Lower leg skin (tissue), 3 donors: Measurements from ENCODE around the gene CDS1.

ENCODE experiments used
- POLR2A ChIP-seq, 2 donors: fragments of 450-650 bp; IDR thresholded peaks; one replicate each; pipeline ENCODE4 v1.6.1; 2016 to 2017; ENCODE audit warnings: antibody characterized with exemption in 2 of 2, mild to moderate bottlenecking in 1 of 2, moderate library complexity in 1 of 2
- TF ChIP-seq, protein P1 (sequence below), 3 donors: fragments of 450-650 bp; IDR thresholded peaks; one replicate each; pipeline ENCODE4 v1.5.1; 2016; ENCODE audit warnings: antibody characterized with exemption in 3 of 3, mild to moderate bottlenecking in 3 of 3, moderate library complexity in 2 of 3

DNA sequence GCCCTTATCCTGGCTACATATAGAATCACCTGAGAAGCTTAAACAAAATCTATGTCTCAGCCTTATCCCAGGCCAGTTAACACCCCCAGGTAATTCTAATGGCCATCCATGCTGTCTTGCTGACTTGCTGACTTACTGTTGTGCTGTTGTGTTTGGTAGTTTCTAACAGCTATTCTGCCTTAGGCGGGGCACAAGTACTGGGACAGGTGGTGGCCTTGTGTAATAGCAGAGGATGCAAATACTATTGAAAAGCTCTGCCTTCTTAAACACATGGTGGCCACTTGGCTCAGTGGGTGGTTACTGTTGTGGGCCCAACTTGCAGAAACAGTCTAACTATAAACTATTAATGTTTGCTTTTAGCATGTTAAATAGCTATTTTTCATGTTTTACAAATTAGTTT is 56.2 kb downstream of the CDS1 start:
- TF ChIP-seq, protein P1, sequence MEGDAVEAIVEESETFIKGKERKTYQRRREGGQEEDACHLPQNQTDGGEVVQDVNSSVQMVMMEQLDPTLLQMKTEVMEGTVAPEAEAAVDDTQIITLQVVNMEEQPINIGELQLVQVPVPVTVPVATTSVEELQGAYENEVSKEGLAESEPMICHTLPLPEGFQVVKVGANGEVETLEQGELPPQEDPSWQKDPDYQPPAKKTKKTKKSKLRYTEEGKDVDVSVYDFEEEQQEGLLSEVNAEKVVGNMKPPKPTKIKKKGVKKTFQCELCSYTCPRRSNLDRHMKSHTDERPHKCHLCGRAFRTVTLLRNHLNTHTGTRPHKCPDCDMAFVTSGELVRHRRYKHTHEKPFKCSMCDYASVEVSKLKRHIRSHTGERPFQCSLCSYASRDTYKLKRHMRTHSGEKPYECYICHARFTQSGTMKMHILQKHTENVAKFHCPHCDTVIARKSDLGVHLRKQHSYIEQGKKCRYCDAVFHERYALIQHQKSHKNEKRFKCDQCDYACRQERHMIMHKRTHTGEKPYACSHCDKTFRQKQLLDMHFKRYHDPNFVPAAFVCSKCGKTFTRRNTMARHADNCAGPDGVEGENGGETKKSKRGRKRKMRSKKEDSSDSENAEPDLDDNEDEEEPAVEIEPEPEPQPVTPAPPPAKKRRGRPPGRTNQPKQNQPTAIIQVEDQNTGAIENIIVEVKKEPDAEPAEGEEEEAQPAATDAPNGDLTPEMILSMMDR (IDR thresholded peaks at IDR 0.05) = no peak
- TF ChIP-seq POLR2A (IDR thresholded peaks at IDR 0.05) = no peak
